ENCODE measurements around the gene PLCH2.

PLCH2 gene

GRCh38 chr1:2460996-2461751, 14.9 kb upstream of the PLCH2 start:
- no peak for DNase-seq

- no peak for DNase-seq
These were observed 13.3 kb upstream of the PLCH2 start for GRCh38 chr1:2462819-2463218.

- DNase-seq, result no peak
These were observed 12.7 kb upstream of the PLCH2 start for GRCh38 chr1:2463396-2463795.

GRCh38 chr1:2465371-2466269, 10.5 kb upstream of the PLCH2 start:
- DNase-seq, result no peak

GRCh38 chr1:2466270-2466665, 9.8 kb upstream of the PLCH2 start:
- DNase-seq, result no peak

GRCh38 chr1:2466958-2467554, 9.0 kb upstream of the PLCH2 start:
- DNase-seq, result peak; percentile 21 to 25

DNA sequence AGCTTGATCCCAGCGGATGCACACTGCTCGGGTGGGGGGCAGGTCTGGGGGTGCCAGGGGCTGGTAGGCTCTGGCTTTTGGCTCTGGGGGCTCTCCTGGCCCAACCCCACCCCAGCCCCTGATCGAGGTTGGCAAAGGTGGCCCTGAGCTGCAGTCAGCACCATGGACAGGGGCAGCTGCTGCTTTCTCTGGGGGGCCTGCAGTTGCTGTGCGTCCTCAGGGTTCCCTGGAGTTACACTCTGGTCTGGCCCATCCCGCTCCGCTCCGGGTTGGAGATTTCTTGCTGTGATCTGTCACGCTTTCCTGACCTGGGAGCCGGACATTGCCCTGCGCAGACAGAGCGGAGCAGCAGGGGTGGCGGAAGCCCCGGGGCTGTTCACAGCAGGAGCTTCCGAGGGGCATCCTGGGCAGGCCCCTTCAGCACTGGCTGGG, 8.0 kb upstream of the PLCH2 start:
- DNase-seq, result peak; percentile 14 to 24

DNA sequence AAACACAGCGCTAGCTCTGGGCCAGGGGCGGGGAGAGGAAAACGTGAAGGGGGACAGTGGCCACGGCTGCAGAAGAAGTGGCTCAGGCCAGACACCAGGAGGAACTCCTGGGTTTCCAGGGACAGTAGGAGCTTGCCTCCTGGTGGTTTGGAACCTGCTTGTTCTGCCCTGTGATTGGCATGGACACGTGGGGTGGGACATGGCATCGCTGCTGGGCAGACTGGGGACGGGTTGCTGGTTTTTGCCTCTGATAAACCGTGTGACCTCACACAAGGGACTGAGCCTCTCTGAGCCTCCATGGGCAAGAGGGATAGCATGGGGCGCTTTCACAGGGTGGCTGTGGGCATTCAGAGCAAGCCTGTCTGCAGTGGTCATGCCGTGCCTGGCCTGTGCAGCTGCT, 7.5 kb upstream of the PLCH2 start:
- no peak for DNase-seq

DNA sequence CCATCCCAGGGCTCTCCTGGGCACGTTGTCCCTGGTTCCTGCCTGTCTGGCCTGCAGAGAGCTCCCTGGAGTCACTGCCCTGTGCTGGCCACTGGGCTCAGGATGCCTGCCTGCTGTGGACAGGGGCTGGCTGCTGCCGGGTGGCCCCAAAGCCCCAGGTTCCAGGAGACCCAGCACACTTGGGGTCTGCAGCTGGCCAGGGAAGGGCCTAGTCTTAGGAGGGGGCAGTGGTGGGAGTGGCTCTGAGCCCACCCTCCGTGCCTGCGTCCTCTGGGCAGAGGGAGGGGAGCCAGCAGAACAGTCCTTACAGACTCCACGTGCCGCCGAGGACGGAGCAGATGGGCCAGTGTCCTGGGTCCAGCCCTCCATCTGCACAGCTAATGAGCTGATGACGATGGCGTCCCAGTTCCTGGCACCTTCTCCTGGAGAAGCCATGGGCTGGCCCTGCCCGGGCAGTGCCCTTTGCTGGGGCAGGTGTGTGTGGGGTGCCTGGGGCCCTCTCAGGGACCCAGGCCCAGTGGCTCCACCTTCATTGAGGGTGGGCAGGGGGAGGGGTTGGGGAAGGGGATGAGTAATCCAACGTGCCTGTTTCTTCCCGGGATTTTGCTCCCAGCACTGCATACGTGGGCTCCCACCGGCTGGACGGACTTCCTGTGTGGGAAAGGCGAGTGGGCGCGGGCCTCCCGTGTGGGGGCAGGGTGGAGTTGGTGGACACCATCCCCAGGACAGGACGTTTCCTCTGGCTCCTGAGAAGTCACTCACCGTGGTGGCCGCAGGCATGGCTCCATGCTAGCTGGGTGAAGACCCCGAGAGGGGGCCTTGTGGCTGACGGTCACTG, 6.8 kb upstream of the PLCH2 start:
- no peak for DNase-seq

- no peak for DNase-seq
These were observed 5.6 kb upstream of the PLCH2 start for GRCh38 chr1:2470290-2471158.

DNA sequence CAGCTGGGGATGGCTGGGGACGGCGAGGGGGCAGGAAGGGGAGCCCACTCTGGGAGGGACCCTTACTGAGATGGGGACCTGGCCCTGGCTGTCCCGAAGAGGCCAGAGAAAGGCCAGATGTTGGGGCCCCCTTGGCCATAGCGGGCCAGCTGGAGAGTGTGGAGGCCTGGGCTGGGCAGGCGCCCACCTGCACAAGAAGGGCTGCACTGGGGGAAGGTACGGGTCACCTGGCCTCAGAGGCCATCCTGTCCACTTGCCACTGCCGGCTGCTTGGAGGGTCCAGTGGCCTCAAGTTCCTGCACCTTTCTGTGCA, 5.0 kb upstream of the PLCH2 start:
- no peak for DNase-seq

GRCh38 chr1:2471587-2472001, 4.5 kb upstream of the PLCH2 start:
- DNase-seq, result no peak

DNA sequence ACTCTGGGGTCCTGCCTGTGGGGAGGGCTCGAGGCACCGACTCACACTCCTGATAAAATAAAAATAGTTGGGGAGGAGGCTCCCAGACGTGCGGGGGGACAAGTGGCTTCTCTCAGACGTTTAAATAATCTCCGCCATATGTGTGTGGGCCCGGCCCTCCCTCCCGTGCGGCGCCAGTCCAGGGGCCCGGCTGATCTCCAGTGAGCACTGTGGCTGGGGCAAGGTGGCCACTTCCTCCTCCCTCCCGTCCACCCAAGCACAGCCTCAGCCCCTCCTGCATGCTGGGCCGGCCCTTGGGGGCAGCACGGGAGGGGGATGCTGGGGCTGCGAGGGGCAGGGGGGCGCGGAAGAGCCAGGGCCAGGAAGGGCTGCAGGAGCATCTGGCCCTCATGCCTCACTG, 4.0 kb upstream of the PLCH2 start:
- DNase-seq, result no peak

DNA sequence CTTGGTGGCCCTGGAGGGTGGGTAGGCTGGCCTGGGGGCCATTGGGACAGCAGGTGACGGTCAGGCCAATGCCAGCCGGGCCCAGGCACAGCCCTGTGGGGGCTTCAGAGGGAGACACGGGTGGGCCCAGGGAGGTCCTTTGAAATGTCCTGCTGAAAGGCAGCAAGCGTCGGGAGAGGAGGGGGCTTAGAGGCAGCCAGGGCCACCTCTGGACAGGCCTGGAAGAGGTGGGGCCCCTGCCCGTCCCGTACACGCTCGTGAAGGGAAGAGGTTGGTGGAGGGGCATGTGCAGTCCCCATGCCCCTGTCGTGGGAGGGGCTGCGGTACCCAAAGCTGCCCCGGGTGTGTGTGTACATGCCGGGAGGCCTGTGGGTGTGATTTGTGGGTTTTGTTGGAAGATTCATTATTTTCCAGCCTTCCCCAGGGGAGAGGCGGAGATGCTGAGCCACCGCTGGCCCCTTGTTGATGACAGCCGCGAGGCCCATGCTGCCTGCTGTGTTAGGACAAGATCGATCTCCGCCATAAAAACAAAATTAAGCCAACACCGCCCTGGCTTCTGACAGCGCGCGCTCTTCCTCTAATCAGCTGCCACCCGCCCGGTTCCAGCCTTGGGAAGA, 3.4 kb upstream of the PLCH2 start:
- DNase-seq, result no peak

GRCh38 chr1:2473198-2473597, 2.9 kb upstream of the PLCH2 start:
- DNase-seq, result no peak

- no peak for DNase-seq
These were observed 1.8 kb upstream of the PLCH2 start for GRCh38 chr1:2474104-2474844.

DNA sequence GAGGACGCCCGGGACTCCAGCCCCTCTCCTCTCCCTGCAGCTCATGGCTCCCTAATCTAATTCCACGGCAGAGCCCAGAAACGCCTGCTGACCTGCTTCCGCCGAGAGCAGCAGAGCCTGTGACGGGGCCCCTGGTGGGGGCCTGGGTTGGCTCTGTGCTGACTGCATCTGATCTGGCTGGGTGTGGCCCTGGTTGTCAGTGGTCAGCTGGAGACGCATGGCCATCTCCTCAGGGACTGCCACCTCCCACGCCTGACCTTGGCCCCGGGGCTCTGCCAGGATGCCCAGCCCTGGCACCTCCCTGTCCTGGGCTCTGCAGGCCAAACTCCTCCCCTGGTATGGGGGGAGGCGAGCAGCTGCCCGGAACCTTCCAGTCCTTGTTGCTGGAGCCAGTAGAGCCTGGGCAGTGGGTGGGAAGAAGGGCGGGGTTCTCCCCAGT, 1.1 kb upstream of the PLCH2 start:
- DNase-seq, result no peak

DNA sequence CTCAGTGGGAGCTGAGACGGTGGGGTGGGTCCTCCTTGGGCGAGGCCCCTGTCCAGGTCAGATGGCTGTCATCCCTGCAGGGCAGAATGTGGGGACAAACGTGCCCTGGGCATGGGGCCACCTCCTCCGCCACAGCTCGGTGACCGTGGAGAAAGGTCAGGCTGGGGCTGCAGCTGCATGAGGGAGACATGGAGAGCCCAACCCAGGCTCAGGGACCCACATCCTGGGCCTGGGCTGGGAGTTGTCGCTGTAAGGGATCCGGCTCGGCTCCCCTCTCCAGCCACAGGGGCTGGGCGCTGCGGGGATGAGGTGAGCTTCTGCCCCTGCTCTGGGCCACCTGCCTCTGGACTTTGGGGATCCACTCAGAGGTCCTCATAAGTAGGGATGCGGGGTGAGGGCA, 518 bp upstream of the PLCH2 start:
- DNase-seq, result no peak

GRCh38 chr1:2477309-2477708, 1.2 kb downstream of the PLCH2 start:
- DNase-seq, result no peak

GRCh38 chr1:2477791-2478499, 1.9 kb downstream of the PLCH2 start:
- no peak for DNase-seq
